ENCODE measurements around the gene DEF6.
"Not testable (repeated sequence)": the region's sequence is repeated elsewhere in the genome, so short reads cannot be mapped to it uniquely, and the experiment has no call there.

DEF6 gene

DNA sequence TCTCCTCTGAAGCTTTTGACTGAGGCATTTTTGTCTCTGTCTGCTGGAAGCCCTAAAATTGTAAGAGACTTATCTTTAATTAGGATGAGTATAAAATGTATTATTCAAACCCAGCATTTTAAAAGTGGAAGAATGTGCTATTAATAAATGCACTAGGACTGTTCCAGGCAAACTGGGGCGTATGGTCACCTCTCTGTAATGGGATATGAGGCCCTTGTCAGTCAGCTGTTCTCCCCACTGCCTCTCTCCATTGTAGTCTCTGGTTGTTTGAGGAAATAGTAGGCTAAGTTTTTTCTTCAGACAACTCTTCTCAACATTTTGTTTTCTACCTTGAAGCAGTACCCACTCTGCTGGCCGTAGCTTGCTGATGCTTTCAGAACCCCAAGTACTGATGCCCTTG is 14.3 kb upstream of the DEF6 start:
- no peak for DNase-seq

- DNase-seq, result no peak
Measured at GRCh38 chr6:35287671-35288396, 9.8 kb upstream of the DEF6 start.

DNA sequence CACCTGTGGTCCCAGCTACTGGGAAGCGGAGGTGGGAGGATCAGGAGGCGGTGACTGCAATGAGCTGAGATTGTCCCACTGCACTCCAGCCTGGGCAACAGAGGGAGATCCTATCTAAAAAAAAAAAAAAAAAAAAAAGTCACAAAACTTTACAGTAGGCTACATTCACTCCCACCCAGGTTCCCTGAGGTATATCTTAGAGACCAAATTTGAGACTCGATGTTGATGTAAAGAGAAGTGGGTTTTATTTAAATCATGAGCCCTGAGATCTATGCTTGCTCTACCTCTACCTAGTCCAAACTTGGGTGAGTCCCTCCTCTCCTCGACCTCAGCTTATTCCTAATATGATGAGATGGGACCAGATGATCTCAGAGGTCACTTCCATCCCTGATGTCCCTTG is 8.8 kb upstream of the DEF6 start:
- DNase-seq, result no peak

DNA sequence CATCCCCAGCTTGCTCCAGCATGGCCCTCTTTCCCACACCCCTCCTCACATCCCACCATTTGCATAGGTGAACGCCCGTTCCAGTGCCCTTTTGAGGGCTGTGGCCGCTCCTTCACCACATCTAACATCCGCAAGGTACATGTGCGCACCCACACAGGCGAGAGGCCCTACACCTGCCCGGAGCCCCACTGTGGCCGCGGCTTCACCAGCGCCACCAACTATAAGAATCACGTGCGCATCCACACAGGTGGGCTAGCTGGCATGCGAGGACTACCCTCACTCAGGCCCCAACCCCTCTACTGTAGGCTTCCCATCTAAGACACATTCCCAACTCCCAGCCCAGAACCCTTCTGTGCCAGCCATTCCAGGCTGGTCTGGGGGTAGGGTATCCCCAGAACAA is 6.1 kb upstream of the DEF6 start:
- DNase-seq, result no peak

- DNase-seq, result no peak
Measured at GRCh38 chr6:35292494-35292893, 5.1 kb upstream of the DEF6 start.

DNA sequence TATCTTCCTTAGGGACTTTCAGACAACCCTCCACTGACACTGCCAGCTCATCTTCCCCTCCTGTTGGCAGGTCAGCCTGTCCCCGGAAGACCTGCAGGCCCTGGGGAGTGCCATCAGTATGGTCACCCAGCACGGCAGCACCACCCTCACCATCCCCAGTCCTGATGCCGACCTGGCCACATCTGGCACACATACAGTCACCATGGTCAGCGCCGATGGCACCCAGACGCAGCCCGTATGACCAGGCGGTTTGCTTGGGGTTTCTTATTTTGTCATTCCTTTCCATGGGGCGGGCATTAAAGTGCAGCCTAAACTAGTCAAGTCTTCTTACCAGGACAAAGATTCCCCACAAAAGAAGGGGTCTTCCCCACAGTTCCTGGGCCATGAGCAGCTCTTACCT is 3.9 kb upstream of the DEF6 start:
- DNase-seq, result no peak

DNA sequence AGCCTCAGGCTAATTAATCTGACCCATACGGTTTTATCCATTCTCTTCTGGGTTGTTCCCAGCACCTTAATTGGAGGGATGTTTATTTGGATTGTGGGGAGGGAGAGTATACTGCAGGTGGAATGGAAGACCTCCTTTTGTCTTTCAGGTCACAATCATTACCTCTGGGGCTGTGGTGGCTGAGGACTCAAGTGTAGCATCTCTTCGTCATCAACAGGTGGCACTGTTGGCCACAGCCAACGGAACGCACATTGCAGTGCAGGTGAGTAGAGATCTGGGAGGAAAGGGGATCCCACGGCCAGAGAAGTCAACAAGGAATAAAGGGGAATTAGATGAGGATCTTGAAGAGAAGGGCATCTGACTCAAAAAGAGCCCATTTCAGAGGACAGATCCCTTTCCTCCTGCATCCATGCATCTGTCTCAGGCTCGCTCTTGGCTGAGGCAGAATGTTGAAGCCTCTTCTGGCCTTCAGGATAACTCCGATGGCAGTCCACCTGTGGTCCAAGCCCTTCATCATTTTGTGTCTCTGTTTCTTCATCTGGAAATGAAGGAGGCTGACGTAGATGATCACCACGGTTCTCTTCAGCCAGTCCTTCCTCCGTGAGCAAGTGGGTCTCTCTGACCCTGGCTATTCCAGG is 3.2 kb upstream of the DEF6 start:
- DNase-seq, result peak; percentile 70

DNA sequence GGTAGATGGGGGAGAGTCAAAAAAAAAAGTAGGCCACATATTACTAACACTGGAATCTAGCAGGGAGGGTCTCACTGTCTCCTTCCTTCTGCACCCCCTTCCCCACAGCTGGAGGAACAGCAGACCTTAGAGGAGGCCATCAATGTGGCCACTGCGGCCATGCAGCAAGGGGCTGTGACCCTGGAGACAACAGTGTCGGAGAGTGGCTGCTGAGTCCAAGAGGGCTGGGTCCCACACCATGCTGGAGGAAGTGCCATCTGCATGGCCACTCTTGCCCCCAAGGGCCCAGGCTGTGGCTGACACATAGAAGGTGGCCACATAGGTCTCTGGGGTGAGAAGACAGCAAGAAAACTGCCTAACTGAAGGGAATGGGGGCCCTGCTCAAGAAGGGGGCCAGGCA is 2.6 kb upstream of the DEF6 start:
- DNase-seq, result peak; percentile 30

GRCh38 chr6:35295521-35296315 is 1.9 kb upstream of the DEF6 start:
- DNase-seq, result no peak

- no peak for DNase-seq
Measured at GRCh38 chr6:35296931-35297600, 552 bp upstream of the DEF6 start.

- peak; percentile 29 for DNase-seq
Measured at GRCh38 chr6:35298625-35299140, 1.1 kb downstream of the DEF6 start.

DNA sequence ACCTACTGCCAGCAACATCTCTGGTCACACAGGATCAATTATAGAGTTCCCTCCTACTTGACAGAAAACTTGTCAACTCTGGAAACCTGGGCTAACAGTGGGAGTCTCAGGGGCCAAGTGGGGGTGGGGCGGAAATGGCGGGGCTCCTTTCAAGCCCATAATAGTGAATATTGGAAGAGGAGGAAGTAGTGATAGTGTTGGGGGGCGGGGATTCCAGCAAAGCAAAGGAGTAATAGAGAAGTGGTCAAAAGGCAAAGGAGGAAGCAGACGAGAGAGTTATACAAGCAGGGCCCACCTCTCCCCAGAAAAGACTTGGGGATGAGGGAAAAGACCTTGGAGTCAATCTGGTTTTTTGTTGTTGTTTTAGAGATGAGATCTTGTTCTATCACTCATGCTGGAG is 2.1 kb downstream of the DEF6 start:
- DNase-seq, result no peak

GRCh38 chr6:35300848-35301247 is 3.2 kb downstream of the DEF6 start:
- DNase-seq, result peak; percentile 30

GRCh38 chr6:35302604-35303241 is 5.1 kb downstream of the DEF6 start:
- peak; percentile 88 for DNase-seq

GRCh38 chr6:35304299-35304698 is 6.7 kb downstream of the DEF6 start:
- DNase-seq, result peak; percentile 67

DNA sequence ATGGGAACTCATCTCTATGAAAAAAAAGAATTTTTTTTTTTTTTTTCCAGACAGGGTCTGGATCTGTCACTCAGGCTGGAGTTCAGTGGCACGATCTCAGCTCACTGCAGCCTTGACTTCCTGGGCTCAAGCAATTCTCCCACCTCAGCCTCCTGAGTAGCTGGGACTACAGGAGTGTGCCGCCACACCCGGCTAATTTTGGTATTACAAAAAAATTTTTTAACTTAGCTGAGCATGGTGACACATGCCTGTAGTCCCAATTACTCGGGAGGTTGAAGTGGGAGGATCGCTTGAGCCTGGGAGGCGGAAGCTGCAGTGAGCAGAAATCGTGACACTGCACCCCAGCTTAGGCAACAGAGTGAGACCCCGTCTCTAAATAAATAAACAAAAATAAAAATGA is 7.5 kb downstream of the DEF6 start:
- peak; percentile 54 for DNase-seq

GRCh38 chr6:35307138-35307537 is 9.5 kb downstream of the DEF6 start:
- not testable (repeated sequence) for DNase-seq

DNA sequence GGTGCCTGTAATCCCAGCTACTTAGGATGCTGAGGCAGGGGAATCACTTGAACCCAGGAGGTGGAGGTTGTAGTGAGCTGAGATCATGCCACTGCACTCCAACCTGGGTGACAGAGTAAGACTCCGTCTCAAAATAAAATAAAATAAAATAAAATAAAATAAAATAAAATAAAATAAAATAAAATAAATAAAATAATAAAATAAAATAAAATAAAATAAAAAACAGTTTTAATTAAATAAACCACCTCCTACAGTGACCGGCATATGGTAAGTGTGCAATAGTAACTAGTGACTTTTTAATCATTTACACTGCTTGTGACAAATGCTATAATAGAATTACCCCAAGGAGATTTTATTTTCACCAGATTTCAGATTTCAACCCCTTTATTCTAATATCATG is 10.9 kb downstream of the DEF6 start:
- DNase-seq, result not testable (repeated sequence)

DNA sequence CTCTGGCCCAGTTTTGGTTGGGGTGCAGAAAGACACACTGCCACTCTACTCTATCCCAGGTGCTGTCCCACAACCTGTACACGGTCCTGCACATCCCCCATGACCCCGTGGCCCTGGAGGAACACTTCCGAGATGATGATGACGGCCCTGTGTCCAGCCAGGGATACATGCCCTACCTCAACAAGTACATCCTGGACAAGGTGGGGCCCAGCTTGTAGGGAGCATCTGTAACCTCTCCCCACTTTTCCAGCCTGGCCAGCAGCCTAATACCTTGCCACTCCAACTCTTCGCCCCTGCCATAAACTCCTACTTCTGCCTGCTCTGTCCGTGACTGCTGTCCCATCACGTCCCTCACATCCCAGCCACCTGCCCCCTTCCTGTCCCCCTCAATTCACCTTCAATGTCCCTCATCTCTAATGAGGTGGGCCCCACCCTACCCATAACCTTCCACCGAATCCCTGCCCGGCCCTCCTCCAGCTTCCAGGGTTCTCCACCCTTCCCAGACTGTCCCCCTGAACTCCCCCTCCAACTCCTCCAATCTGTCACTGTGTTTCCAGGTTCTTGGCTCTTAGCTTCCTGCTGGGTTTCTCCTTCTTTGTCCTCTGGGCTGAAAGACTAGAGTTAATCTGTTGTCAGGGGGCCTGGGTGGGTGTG is 12.1 kb downstream of the DEF6 start:
- peak; percentile 22 for DNase-seq

GRCh38 chr6:35310265-35310831 is 12.7 kb downstream of the DEF6 start:
- peak; percentile 48 for DNase-seq

- no peak for DNase-seq
Measured at GRCh38 chr6:35311390-35312075, 13.9 kb downstream of the DEF6 start.
